GM19099 (cell line): ENCODE measurements around the gene PTPN23.

ENCODE experiments used
- POLR2A ChIP-seq: IDR thresholded peaks from 3 replicates; pipeline ENCODE4 v1.6.1; 2011; ENCODE audit warnings: low read depth; ENCODE audit not compliant: insufficient read length; ENCODE audit errors: extremely low read depth

Gene PTPN23

DNA sequence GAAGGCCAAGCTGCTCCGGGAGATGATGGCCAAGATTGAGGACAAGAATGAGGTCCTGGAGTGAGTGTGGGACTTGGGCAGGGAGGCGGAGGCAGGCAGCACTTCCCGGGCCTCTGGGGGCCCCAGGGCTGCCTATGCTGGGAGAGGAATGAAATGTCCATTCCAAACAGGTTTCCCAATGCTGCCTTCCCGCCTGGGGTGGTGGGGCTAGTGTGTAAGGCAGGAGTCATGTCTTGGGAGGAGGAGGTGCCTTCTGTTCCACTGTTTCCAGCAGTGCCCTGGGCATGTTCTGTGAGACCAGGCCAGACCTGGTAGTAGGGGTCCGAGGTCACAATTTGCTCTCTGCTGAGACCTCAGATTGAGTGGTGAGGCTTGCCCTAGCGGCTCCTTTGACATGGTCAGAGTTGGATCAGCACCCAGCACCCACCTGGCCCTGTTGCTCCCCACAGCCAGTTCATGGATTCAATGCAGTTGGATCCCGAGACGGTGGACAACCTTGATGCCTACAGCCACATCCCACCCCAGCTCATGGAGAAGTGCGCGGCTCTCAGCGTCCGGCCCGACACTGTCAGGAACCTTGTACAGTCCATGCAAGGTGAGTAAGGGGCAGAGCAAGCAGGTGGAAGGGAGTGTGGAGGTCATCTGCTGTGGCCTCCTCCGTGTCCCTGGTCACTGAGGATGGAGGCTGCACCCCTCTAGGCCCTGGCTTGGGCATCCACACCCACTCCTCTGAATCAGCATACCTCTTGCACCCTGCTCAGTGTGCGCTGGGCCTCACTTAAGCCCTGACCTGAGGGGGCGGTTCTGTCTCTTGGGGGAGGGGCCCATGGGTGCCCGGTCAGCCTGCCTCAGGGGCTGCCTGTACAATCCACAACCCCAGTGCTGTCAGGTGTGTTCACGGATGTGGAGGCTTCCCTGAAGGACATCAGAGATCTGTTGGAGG, 27.3 kb downstream of the PTPN23 start:
- no peak for TF ChIP-seq POLR2A

DNA sequence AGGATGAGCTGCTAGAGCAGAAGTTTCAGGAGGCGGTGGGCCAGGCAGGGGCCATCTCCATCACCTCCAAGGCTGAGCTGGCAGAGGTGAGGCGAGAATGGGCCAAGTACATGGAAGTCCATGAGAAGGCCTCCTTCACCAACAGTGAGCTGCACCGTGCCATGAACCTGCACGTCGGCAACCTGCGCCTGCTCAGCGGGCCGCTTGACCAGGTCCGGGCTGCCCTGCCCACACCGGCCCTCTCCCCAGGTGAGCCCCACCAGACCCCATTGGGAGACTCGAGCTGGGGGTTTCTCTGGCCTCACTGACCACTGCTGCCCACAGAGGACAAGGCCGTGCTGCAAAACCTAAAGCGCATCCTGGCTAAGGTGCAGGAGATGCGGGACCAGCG, 28.0 kb downstream of the PTPN23 start:
- TF ChIP-seq POLR2A, result no peak

DNA sequence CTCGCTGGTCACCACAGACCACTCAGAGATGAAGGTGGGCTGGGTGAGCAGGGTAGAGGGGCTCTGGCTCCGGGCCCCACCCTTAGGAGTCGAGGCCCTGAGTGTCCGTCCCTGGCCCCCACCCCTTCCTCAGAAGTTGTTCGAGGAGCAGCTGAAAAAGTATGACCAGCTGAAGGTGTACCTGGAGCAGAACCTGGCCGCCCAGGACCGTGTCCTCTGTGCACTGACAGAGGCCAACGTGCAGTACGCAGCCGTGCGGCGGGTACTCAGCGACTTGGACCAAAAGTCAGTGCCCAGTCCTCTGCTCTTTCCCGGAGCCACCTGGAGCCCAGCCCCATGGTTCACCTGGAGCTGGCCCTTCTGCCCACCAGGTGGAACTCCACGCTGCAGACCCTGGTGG, 28.5 kb downstream of the PTPN23 start:
- no peak for TF ChIP-seq POLR2A

DNA sequence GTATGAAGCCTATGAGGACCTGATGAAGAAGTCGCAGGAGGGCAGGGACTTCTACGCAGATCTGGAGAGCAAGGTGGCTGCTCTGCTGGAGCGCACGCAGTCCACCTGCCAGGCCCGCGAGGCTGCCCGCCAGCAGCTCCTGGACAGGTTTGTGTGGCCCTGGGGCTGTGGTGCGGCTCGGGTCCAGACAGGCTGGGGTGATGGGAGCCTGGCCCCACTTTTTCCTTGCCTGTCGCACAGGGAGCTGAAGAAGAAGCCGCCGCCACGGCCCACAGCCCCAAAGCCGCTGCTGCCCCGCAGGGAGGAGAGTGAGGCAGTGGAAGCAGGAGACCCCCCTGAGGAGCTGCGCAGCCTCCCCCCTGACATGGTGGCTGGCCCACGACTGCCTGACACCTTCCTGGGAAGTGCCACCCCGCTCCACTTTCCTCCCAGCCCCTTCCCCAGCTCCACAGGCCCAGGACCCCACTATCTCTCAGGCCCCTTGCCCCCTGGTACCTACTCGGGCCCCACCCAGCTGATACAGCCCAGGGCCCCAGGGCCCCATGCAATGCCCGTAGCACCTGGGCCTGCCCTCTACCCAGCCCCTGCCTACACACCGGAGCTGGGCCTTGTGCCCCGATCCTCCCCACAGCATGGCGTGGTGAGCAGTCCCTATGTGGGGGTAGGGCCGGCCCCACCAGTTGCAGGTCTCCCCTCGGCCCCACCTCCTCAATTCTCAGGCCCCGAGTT, 29.0 kb downstream of the PTPN23 start:
- TF ChIP-seq POLR2A, result no peak

DNA sequence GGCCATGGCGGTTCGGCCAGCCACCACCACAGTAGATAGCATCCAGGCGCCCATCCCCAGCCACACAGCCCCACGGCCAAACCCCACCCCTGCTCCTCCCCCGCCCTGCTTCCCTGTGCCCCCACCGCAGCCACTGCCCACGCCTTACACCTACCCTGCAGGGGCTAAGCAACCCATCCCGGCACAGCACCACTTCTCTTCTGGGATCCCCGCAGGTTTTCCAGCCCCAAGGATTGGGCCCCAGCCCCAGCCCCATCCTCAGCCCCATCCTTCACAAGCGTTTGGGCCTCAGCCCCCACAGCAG, 29.5 kb downstream of the PTPN23 start:
- no peak for TF ChIP-seq POLR2A

DNA sequence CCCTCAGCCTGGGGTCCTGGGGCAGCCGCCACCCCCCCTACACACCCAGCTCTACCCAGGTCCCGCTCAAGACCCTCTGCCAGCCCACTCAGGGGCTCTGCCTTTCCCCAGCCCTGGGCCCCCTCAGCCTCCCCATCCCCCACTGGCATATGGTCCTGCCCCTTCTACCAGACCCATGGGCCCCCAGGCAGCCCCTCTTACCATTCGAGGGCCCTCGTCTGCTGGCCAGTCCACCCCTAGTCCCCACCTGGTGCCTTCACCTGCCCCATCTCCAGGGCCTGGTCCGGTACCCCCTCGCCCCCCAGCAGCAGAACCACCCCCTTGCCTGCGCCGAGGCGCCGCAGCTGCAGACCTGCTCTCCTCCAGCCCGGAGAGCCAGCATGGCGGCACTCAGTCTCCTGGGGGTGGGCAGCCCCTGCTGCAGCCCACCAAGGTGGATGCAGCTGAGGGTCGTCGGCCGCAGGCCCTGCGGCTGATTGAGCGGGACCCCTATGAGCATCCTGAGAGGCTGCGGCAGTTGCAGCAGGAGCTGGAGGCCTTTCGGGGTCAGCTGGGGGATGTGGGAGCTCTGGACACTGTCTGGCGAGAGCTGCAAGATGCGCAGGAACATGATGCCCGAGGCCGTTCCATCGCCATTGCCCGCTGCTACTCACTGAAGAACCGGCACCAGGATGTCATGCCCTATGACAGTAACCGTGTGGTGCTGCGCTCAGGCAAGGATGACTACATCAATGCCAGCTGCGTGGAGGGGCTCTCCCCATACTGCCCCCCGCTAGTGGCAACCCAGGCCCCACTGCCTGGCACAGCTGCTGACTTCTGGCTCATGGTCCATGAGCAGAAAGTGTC, 30.2 kb downstream of the PTPN23 start:
- TF ChIP-seq POLR2A, result no peak

DNA sequence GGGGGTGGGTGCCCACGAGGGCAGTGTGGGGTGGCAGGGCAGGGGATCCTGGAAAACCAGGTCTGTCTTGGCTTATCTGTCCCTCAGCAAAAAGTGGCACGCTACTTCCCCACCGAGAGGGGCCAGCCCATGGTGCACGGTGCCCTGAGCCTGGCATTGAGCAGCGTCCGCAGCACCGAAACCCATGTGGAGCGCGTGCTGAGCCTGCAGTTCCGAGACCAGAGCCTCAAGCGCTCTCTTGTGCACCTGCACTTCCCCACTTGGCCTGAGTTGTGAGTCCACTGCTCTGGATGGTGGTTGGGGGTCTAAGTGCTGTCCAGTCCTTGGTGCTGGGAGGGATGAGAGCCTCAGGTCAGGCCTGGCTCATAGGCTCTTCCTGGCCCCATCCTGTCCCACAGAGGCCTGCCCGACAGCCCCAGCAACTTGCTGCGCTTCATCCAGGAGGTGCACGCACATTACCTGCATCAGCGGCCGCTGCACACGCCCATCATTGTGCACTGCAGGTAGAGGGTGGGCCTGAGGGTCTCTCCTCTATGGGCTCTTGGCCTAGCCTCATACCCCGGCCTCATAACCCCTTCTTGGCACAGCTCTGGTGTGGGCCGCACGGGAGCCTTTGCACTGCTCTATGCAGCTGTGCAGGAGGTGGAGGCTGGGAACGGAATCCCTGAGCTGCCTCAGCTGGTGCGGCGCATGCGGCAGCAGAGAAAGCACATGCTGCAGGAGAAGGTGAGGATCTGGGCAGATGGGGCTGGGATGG, 31.1 kb downstream of the PTPN23 start:
- no peak for TF ChIP-seq POLR2A

DNA sequence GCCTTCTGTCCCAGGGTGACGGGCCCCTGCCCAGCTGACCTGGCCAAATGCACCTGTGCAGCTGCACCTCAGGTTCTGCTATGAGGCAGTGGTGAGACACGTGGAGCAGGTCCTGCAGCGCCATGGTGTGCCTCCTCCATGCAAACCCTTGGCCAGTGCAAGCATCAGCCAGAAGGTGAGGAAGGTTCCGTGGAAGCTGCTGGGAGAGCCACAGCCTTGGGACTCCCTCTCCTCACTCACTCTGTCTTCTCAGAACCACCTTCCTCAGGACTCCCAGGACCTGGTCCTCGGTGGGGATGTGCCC, 31.6 kb downstream of the PTPN23 start:
- TF ChIP-seq POLR2A, result no peak

DNA sequence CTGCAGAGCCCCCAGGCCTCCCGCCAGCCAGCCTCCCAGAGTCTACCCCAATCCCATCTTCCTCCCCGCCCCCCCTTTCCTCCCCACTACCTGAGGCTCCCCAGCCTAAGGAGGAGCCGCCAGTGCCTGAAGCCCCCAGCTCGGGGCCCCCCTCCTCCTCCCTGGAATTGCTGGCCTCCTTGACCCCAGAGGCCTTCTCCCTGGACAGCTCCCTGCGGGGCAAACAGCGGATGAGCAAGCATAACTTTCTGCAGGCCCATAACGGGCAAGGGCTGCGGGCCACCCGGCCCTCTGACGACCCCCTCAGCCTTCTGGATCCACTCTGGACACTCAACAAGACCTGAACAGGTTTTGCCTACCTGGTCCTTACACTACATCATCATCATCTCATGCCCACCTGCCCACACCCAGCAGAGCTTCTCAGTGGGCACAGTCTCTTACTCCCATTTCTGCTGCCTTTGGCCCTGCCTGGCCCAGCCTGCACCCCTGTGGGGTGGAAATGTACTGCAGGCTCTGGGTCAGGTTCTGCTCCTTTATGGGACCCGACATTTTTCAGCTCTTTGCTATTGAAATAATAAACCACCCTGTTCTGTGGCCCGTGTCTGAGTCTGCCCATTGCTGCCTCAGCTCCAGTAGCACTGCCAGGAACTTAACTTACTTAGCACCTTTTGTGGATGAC, 32.2 kb downstream of the PTPN23 start:
- TF ChIP-seq POLR2A, result peak; percentile 6

DNA sequence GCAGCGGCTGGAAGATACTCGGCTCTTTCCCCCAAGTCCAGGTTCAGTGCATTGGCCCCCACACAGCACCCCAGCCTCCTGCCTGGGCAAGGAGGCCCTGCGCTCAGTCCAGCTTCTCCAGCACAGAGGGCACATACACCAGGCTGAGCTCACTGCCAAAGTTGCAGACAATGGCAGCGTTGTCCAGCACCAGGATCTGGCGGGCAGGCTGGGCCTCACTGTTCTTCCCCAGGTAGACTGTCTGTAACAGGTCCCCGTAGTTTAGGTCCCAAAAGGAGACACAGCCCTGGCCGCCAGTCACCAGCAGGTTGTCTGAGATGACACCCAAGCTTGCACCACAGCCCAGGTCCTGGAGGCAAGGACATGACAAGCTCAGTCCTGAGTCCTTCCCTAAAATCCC, 32.9 kb downstream of the PTPN23 start:
- no peak for TF ChIP-seq POLR2A

DNA sequence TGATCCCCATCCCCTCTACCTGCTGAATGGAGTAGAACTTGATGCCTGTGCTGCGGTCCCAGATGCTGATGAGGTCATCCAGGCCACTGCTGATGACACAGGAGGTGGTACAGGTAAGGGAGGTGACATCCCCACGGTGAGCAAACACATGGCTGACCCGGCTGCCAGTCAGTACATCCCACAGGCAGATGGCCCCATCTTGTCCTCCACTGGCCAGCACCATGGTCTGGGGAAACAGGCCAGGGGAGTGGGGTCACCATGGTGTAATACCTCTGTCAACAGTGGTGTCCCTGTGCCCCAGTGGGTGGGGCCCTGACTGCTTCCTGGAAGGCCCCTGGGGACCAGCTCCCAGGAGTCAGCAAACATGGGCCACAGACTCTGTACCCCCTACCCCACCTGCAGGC, 33.3 kb downstream of the PTPN23 start:
- no peak for TF ChIP-seq POLR2A

DNA sequence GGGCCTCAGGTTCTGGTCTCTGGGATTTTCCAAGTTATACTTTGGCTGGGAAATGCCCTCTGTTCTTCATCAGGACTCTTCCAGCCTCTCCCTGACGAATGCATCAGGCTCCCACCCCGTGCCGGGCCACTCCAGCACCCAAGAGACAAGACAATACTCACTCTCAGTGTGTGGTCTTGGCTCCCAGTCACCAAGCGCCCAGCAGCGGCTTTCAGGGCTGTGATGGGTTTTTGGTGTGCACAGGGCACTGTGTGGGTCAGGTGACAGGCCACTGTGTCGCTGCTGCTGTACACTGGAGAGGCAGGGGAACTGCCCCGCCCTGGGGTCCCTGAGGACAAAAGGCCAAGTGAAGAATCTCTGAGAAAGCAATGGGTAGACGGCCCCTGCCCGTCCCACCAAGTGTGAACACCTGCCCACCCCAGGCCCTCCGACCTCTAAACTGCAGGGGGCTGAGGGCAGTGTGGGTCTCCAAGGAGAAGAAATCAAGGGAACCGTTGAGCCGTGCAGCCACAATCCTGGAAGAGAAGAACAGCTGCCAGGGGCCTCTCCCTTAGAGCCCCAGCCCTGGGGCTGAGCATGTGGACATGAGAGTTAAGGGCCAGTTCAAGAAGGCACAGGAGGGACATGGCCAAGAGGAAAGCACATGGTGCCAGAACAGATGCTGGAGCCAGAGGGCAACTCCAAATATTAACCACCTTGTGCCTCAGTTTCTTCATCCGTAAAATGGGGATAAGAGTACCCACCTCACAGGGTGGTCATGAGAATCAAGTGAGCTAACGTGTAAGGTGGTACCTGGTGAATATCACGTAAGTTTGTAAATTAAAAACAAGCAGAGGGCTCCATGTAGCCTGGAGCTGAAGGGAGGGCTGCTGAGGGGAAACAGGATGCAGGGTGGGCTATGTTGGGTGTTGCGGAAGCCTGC, 34.1 kb downstream of the PTPN23 start:
- no peak for TF ChIP-seq POLR2A

DNA sequence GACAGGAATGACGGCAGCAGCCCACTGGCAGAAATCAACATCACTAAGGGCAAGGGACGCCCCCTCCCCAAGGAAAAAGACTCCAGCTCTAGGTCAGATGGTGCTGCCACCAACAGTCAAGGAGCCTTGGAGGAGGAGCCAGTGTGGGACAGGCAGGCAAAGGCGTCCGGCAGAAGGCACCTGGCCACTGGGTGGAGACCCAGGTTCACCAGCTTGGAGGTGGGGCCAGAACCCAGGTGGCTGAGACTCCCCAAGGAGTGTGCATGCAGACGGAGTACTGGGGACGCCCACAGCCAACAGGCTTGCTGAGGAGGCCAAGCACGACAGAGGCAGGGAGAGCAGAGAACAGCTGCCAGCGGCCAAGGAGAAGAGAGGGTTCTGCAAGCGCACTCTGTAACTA, 35.2 kb downstream of the PTPN23 start:
- TF ChIP-seq POLR2A, result no peak
